Activated CD8-positive, alpha-beta T cell treated with anti-CD3 and anti-CD28 coated beads for 36 hours (primary cell): ENCODE measurements around the gene ZDHHC5. TPM values are rescaled to one million over a fixed set of nuclear protein-coding genes. Genes with fewer than 3 reads are reported as not detected.

Experiments
- ATAC-seq: fragments of 200-7000 bp; cut with Tn5 transposase; one replicate; pipeline ENCODE4 v1.10.0; 2021; ENCODE audit warnings: mild to moderate bottlenecking, moderate library complexity
- CTCF ChIA-PET: fragments of 350-600 bp; sonication (Branson Sonifier 250); formaldehyde crosslinking; loops from one replicate; lab custom pipeline; 2021; ENCODE audit warnings: antibody characterized with exemption; lab: Charles Lee
- POLR2A ChIA-PET: fragments of 350-600 bp; sonication (Branson Sonifier 250); formaldehyde crosslinking; loops from one replicate; lab custom pipeline; 2021; ENCODE audit warnings: antibody characterized with exemption; lab: Charles Lee
- DNase-seq: peaks from one replicate; pipeline ENCODE4 v3.0.0-alpha.2; 2020
- H3K27ac Mint-ChIP-seq: one replicate; pipeline ENCODE4 v1.8.0; 2021; ENCODE audit warnings: mild to moderate bottlenecking, mixed read lengths
- H3K27me3 Mint-ChIP-seq: one replicate; pipeline ENCODE4 v1.8.0; 2021; ENCODE audit warnings: mixed read lengths
- H3K36me3 Mint-ChIP-seq: one replicate; pipeline ENCODE4 v1.8.0; 2021; ENCODE audit warnings: low read depth, mixed read lengths
- H3K4me1 Mint-ChIP-seq: one replicate; pipeline ENCODE4 v1.8.0; 2021; ENCODE audit warnings: low read depth, mixed read lengths
- H3K4me3 Mint-ChIP-seq: one replicate; pipeline ENCODE4 v1.8.0; 2021; ENCODE audit warnings: mild to moderate bottlenecking, moderate library complexity, mixed read lengths
- H3K9me3 Mint-ChIP-seq: one replicate; pipeline ENCODE4 v1.8.0; 2021; ENCODE audit warnings: mixed read lengths
- intact Hi-C: fragments of 100-400 bp; cut with micrococcal nuclease; formaldehyde crosslinking; loops from one replicate; pipeline ENCODE4 v1.10.0; 2022
- total RNA-seq, 2 experiments: library from RNA; stranded (reverse); gene quantifications; one replicate each; pipeline ENCODE4 v1.2.3, GENCODE V29; 2021
- TF ChIP-seq, protein P1 (sequence below): fragments of 200-600 bp; IDR thresholded peaks from one replicate; pipeline ENCODE4 v1.8.0; 2022; ENCODE audit warnings: antibody characterized with exemption, mild to moderate bottlenecking

Gene ZDHHC5
- total RNA-seq, 2 experiments from 2014 or later: 53.7 to 54.8 TPM

DNA sequence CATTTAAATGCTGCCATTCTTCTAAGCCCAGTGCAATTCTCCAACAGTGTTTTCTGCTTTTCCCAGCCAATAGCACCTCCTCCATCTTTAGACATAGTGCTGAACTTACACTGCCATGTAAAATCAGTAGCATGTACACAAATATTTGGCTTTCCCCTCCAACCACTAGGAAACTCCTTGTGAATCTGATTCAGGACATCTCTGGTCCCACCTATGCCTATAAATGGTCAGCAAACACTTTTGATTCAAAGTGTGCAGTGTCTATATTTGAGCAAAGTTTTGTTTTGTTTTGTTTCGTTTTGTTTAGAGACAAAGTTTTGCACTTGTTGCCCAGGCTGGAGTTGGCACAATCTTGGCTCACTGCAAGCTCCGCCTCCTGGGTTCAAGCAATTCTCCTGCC, 43.0 kb upstream of the ZDHHC5 start:
- peaks cover 2% of the 10 kb centered on the region for H3K27me3 Mint-ChIP-seq
- DNase-seq (no peak), ATAC-seq (no peak)
- H3K9me3 Mint-ChIP-seq: peaks cover 3% of the 10 kb centered on the region
- no peaks in the 10 kb centered on the region for H3K4me1 Mint-ChIP-seq
- intact Hi-C loops: no loop called here
- H3K4me3 Mint-ChIP-seq: no peak overlapping the region
- H3K27ac Mint-ChIP-seq: no peak overlapping the region
- H3K36me3 Mint-ChIP-seq: no peaks in the 10 kb centered on the region
- CTCF ChIA-PET: interaction anchor here (7.9 kb wide), 1 partner anchor 19 kb away, joined by 30 read pairs; no protein-coding TSS in a partner anchor
- TF ChIP-seq, protein P1, sequence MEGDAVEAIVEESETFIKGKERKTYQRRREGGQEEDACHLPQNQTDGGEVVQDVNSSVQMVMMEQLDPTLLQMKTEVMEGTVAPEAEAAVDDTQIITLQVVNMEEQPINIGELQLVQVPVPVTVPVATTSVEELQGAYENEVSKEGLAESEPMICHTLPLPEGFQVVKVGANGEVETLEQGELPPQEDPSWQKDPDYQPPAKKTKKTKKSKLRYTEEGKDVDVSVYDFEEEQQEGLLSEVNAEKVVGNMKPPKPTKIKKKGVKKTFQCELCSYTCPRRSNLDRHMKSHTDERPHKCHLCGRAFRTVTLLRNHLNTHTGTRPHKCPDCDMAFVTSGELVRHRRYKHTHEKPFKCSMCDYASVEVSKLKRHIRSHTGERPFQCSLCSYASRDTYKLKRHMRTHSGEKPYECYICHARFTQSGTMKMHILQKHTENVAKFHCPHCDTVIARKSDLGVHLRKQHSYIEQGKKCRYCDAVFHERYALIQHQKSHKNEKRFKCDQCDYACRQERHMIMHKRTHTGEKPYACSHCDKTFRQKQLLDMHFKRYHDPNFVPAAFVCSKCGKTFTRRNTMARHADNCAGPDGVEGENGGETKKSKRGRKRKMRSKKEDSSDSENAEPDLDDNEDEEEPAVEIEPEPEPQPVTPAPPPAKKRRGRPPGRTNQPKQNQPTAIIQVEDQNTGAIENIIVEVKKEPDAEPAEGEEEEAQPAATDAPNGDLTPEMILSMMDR: no peak
- POLR2A ChIA-PET: no interaction called here

DNA sequence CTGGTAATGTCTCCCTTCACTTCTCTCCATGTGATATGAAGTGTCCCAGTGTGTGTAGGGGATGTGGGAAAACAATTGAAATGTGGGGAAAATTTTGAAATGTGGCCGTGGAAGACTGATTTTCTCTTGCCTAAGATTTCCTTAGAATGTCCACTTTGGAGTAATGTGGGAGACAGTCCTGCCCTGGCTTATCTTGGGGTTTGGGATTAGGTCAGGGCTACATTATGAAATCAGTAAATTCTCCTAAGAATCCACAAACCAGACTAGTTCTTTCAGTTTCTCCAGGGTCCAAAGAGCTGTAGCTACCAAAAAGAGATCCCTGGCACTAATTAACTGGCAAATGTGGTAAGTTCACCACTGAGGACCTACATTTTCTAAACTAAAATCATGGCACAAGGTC, 41.0 kb upstream of the ZDHHC5 start:
- intact Hi-C loops: no loop called here
- DNase-seq (no peak), ATAC-seq (no peak)
- Mint-ChIP-seq H3K9me3 (no peaks in the 10 kb centered on the region), H3K36me3 (no peaks in the 10 kb centered on the region), H3K4me3 (no peak overlapping the region), H3K27me3 (peaks cover 6% of the 10 kb centered on the region), H3K27ac (no peak overlapping the region), H3K4me1 (no peaks in the 10 kb centered on the region)
- ChIA-PET CTCF (interaction anchor here (1.6 to 1.7 kb wide), 2 partner anchors 14 to 17 kb away, joined by 5 to 7 read pairs; no protein-coding TSS in a partner anchor), POLR2A (no interaction called here)
- TF ChIP-seq, protein P1: no peak

DNA sequence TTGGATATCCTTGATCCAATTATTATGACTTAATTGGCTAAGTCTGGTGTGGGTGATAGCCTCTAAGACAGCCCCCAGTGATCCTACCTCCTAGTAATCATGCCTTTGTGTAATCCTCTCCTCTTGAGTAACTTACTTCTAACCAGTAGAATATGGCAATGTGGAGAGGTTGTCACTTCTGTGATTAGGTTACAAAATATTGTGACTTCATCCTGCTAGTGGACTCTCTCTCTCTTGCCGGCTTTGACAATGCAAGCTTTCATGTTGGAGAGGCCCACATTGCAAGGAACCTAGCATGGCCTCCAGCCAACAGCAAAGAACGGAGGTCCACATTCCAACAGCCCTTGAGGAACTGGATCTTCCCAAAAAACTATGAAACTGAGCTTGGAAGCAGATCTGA, 37.7 kb upstream of the ZDHHC5 start:
- TF ChIP-seq, protein P1: no peak
- no peak overlapping the region for H3K4me3 Mint-ChIP-seq
- H3K27ac Mint-ChIP-seq: no peak overlapping the region
- CTCF ChIA-PET: interaction anchor here (2.4 to 2.7 kb wide), 2 partner anchors 9 to 14 kb away, joined by 15 to 18 read pairs; no protein-coding TSS in a partner anchor
- ATAC-seq (no peak), DNase-seq (no peak)
- H3K4me1 Mint-ChIP-seq: no peaks in the 10 kb centered on the region
- no peaks in the 10 kb centered on the region for H3K9me3 Mint-ChIP-seq
- intact Hi-C loops: no loop called here
- POLR2A ChIA-PET: no interaction called here
- H3K36me3 Mint-ChIP-seq: no peaks in the 10 kb centered on the region
- peaks cover 17% of the 10 kb centered on the region for H3K27me3 Mint-ChIP-seq

DNA sequence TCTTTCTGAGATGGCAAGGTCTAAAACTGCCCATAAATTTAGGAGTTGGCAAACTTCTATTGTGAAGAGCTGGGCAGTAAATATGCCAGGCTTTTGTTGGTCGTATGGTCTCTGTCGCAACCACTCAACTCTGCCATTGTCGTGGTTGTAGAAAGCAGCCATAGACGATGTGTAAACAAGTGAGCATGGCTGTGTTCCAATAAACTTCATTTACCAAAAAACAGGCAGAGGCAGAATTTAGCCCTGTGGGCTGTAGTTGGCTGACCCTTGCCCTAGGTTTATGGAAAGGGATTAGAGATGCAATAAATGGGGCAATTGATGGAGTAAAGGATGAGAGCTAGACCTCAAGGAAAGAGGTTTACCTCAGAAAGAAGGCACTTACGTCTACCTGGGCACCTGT, 35.8 kb upstream of the ZDHHC5 start:
- H3K9me3 Mint-ChIP-seq: no peaks in the 10 kb centered on the region

More for the DNA sequence above, 35.8 kb upstream of the ZDHHC5 start:
- intact Hi-C loops: no loop called here
- H3K4me1 Mint-ChIP-seq: no peaks in the 10 kb centered on the region
- TF ChIP-seq, protein P1: no peak
- H3K36me3 Mint-ChIP-seq: no peaks in the 10 kb centered on the region
- H3K27ac Mint-ChIP-seq: no peak overlapping the region
- peaks cover 21% of the 10 kb centered on the region for H3K27me3 Mint-ChIP-seq
- ATAC-seq (no peak), DNase-seq (no peak)
- no peak overlapping the region for H3K4me3 Mint-ChIP-seq
- ChIA-PET CTCF (interaction anchor here (1.1 to 2.7 kb wide), 2 partner anchors 12 to 28 kb away, joined by 3 to 18 read pairs; no protein-coding TSS in a partner anchor), POLR2A (no interaction called here)
